HepG2 (cell line): Measurements from ENCODE around the gene BFSP1. TPM values are rescaled to one million over a fixed set of nuclear protein-coding genes. Genes with fewer than 3 reads are reported as not detected.

ENCODE experiments used
- ATAC-seq: fragments of 200-7000 bp; cut with Tn5 transposase; 3 replicates; pipeline ENCODE4 v1.9.1; 2020; ENCODE audit warnings: mild to moderate bottlenecking, moderate library complexity
- BruUV-seq: library from RNA; stranded (reverse); fragments of 400-500 nt; replicated peaks from 2 replicates; lab custom pipeline; 2021; lab: Mats Ljungman, UMichigan
- CTCF ChIA-PET: fragments of 300-600 bp; formaldehyde crosslinking; extraction: SDS; loops from one replicate; lab custom pipeline; 2021; ENCODE audit warnings: low total read pairs, inconsistent platforms, low intra/inter-chr PET ratio; lab: Yijun Ruan, JAX
- POLR2A ChIA-PET: fragments of 350-600 bp; sonication (Branson Sonifier 250); formaldehyde crosslinking; loops from one replicate; lab custom pipeline; 2020; ENCODE audit warnings: antibody characterized with exemption, inconsistent platforms; lab: Yijun Ruan, JAX
- DNase-seq: peaks from one replicate; pipeline ENCODE4 v3.0.0-alpha.2; 2015; ENCODE audit warnings: low spot score
- FAIRE-seq: peaks from 3 replicates; lab custom pipeline; 2011; peaks lifted over from hg19 to GRCh38; lab: Jason Lieb, UNC
- H2AFZ ChIP-seq: one replicate; pipeline ENCODE4 v1.6.1; 2011; ENCODE audit warnings: low read length, inconsistent platforms
- H3K27ac ChIP-seq: fragments of 300-600 bp; 3 replicates; pipeline ENCODE4 v1.8.0; 2011; ENCODE audit warnings: mixed run types, mild to moderate bottlenecking, mixed read lengths, low read length, inconsistent platforms; ENCODE audit not compliant: insufficient read depth; ENCODE audit errors: extremely low read length
- H3K27me3 ChIP-seq, 2 experiments: fragments of 200-600 bp in 1 of 2; 2 replicates in 1 of 2; 3 replicates in 1 of 2; pipeline versions ENCODE4 v1.6.0 to v1.8.0; 2011; ENCODE audit warnings: low read length in 2 of 2, mild to moderate bottlenecking in 2 of 2, moderate library complexity in 2 of 2, inconsistent platforms in 1 of 2; ENCODE audit not compliant: insufficient read depth in 2 of 2, control insufficient read depth in 1 of 2
- H3K36me3 ChIP-seq, 2 experiments: fragments of 200-600 bp in 1 of 2; replicated peaks in 1 of 2; 2 replicates in 1 of 2; 3 replicates in 1 of 2; pipeline versions ENCODE4 v1.5.1 to v1.8.0; 2011; ENCODE audit warnings: low read length in 2 of 2, inconsistent platforms in 1 of 2; ENCODE audit not compliant: insufficient read depth in 2 of 2, control insufficient read depth in 1 of 2
- H3K4me1 ChIP-seq: 2 replicates; pipeline ENCODE4 v1.5.1; 2012; ENCODE audit warnings: low read length, inconsistent platforms; ENCODE audit not compliant: insufficient read depth
- H3K4me2 ChIP-seq: 2 replicates; pipeline ENCODE4 v1.6.0; 2011; ENCODE audit warnings: low read depth, low read length, inconsistent platforms
- H3K4me3 ChIP-seq, 3 experiments: fragments of 200-600 bp in 1 of 3; sonication (generic), shearing (Covaris generic) in 1 of 3; replicated peaks in 1 of 3; 2 replicates each; pipeline ENCODE4 v1.5.1; 2011 to 2016; ENCODE audit warnings: low read length in 3 of 3, inconsistent platforms in 2 of 3, low read depth in 2 of 3, mild to moderate bottlenecking in 2 of 3, control low read depth in 1 of 3, mixed read lengths in 1 of 3; ENCODE audit not compliant: insufficient read depth in 1 of 3
- H3K79me2 ChIP-seq: one replicate; pipeline ENCODE4 v1.6.1; 2011; ENCODE audit warnings: low read length, inconsistent platforms; ENCODE audit not compliant: insufficient read depth
- H3K9ac ChIP-seq: 2 replicates; pipeline ENCODE4 v1.6.0; 2011; ENCODE audit warnings: mild to moderate bottlenecking, low read depth, low read length, inconsistent platforms; ENCODE audit not compliant: insufficient read depth
- H3K9me3 ChIP-seq: 2 replicates; pipeline ENCODE4 v1.5.1; 2012; ENCODE audit warnings: mild to moderate bottlenecking, low read length
- H4K20me1 ChIP-seq: 2 replicates; pipeline ENCODE4 v1.6.0; 2011; ENCODE audit warnings: inconsistent platforms, mild to moderate bottlenecking, low read length, moderate library complexity; ENCODE audit not compliant: insufficient read depth
- MED1 ChIP-seq: sonication (generic); formaldehyde crosslinking; IDR thresholded peaks from 2 replicates; pipeline ENCODE4 v1.4.0; 2020; ENCODE audit warnings: missing genetic modification reagents
- PHF8 ChIP-seq: sonication (generic); formaldehyde crosslinking; IDR thresholded peaks from 2 replicates; pipeline ENCODE4 v1.5.0; 2020; ENCODE audit warnings: missing genetic modification reagents
- POLR2AphosphoS2 ChIP-seq: IDR thresholded peaks from 2 replicates; pipeline ENCODE4 v1.6.1; 2011; ENCODE audit warnings: low read depth, low read length, improper control_type of control experiment
- PRDM4 ChIP-seq: sonication (generic); formaldehyde crosslinking; IDR thresholded peaks from 2 replicates; pipeline ENCODE4 v1.9.0; 2021; ENCODE audit warnings: missing genetic modification reagents, borderline replicate concordance
- WGBS: methylation state at CpG from one replicate; pipeline ENCODE4 v1.1.6; 2017; ENCODE audit warnings: low lambda C conversion rate; 5-methylcytosine and 5-hydroxymethylcytosine counted together
- in situ Hi-C: cut with HindIII; loops from 2 replicates; pipeline ENCODE4 v1.10.0; 2017; ENCODE audit warnings: low pct_unique_long_range_greater_than_20kb; ENCODE audit not compliant: extremely low pct_ligation_motif_present
- intact Hi-C: fragments of 100-400 bp; cut with micrococcal nuclease; formaldehyde crosslinking; loops from one replicate; pipeline ENCODE4 v1.10.0; 2022; ENCODE audit not compliant: unreplicated experiment
- polyA plus RNA-seq, 8 experiments: library from polyadenylated mRNA; depleted of rRNA in 3 of 8; stranded (reverse) in 7 of 8; unstranded in 1 of 8; fragments of >200 nt; fragmentation: Illumina TruSeq in 4 of 8; extraction: Trizol in 4 of 8; gene quantifications; 2 replicates each; pipeline versions ENCODE4 v1.2.1 to v1.2.3, GENCODE V29; 2011 to 2016; ENCODE audit warnings: low read depth in 4 of 8, missing spikeins in 1 of 8, mixed read lengths in 1 of 8; ENCODE audit not compliant: insufficient read depth in 1 of 8
- total RNA-seq, 5 experiments: library from RNA; depleted of rRNA; stranded (reverse); fragments of >200 nt; fragmentation: Illumina TruSeq; extraction: Trizol; gene quantifications; 2 replicates each; pipeline ENCODE4 v1.2.3, GENCODE V29; 2016; ENCODE audit warnings: low read depth in 1 of 5

Gene BFSP1
- total and polyA plus RNA-seq, 2 of the 13 experiments (the other 11 are each of a cell fraction or from before 2014, with no cell fraction given), result 0.22 to 0.26 TPM

GRCh38 chr20:17580895-17581294 is 49.7 kb upstream of the BFSP1 start:
- CTCF ChIA-PET, result no interaction called here
- H3K27ac ChIP-seq, result no peak overlapping the region
- 93% methylated on average over 2 of the region's 2 CpGs for WGBS

More at GRCh38 chr20:17580895-17581294, 49.7 kb upstream of the BFSP1 start:
- no peak for FAIRE-seq
- H4K20me1 ChIP-seq, result no peaks in the 10 kb centered on the region
- H3K9me3 ChIP-seq, result no peaks in the 10 kb centered on the region
- H3K27me3 ChIP-seq, result no peaks in the 10 kb centered on the region
- intact Hi-C loops (no loop called here), in situ Hi-C loops (no loop called here)
- H3K79me2 ChIP-seq, result peaks cover 55% of the 10 kb centered on the region
- no peak for TF ChIP-seq PHF8 (CRISPR knock-in tag)
- no peak for TF ChIP-seq MED1
- TF ChIP-seq POLR2AphosphoS2, result 0 out of 2 replicates have a peak, but pooled peaks have one; percentile 22
- no peak for TF ChIP-seq PRDM4 (CRISPR knock-in tag)
- TF ChIP-seq, all 625 proteins: peak for 1
- DNase-seq (no peak), ATAC-seq (no peak)
- no TSS peak for BruUV-seq
- H3K4me2 ChIP-seq, result no peak overlapping the region
- H2AFZ ChIP-seq, result no peak overlapping the region
- peaks cover 9% of the 10 kb centered on the region for H3K4me1 ChIP-seq
- POLR2A ChIA-PET, result interaction anchor here (1.0 to 2.7 kb wide), 3 partner anchors 9 to 14 kb away, joined by 3 to 11 read pairs (median 3); partner anchors contain the start of gene DSTN
- H3K36me3 ChIP-seq, result no peaks in the 10 kb centered on the region
- no peak overlapping the region for H3K9ac ChIP-seq
- H3K4me3 ChIP-seq, result no peak overlapping the region
